Mesenchymal stem cell (in vitro differentiated cells and primary cell): ENCODE results near the gene TMEM47.

ENCODE experiments used
- DNase-seq: peaks from one replicate; pipeline ENCODE4 v3.0.0-alpha.2; 2013
- H2AFZ ChIP-seq: one replicate; pipeline ENCODE4 v1.6.1; 2013; ENCODE audit warnings: low read depth, mild to moderate bottlenecking, control low read depth, inconsistent platforms, low read length, moderate library complexity
- H2AK5ac ChIP-seq: 2 replicates; pipeline ENCODE4 v1.6.1; 2013; ENCODE audit warnings: low read length, moderate library complexity, mild to moderate bottlenecking, inconsistent platforms; ENCODE audit not compliant: severe bottlenecking
- H2BK120ac ChIP-seq: one replicate; pipeline ENCODE4 v1.6.1; 2013; ENCODE audit warnings: low read depth, mild to moderate bottlenecking, inconsistent platforms, low read length, moderate library complexity
- H2BK12ac ChIP-seq, 2 experiments: one replicate each; pipeline ENCODE4 v1.6.1; 2013; ENCODE audit warnings: inconsistent platforms in 2 of 2, low read length in 2 of 2, mild to moderate bottlenecking in 2 of 2, moderate library complexity in 2 of 2, control low read depth in 1 of 2
- H2BK15ac ChIP-seq: one replicate; pipeline ENCODE4 v1.6.1; 2013; ENCODE audit warnings: mild to moderate bottlenecking, low read depth, inconsistent platforms; ENCODE audit not compliant: poor library complexity, severe bottlenecking
- H2BK5ac ChIP-seq: 2 replicates; pipeline ENCODE4 v1.6.1; 2013; ENCODE audit warnings: low read depth, mild to moderate bottlenecking, low read length, control low read depth, inconsistent platforms; ENCODE audit not compliant: poor library complexity, severe bottlenecking
- H3K14ac ChIP-seq, 2 experiments: one replicate each; pipeline ENCODE4 v1.6.1; 2013; ENCODE audit warnings: inconsistent platforms in 2 of 2, low read length in 2 of 2, control low read depth in 1 of 2, mild to moderate bottlenecking in 1 of 2, moderate library complexity in 1 of 2
- H3K18ac ChIP-seq, 2 experiments: one replicate each; pipeline ENCODE4 v1.6.1; 2013; ENCODE audit warnings: inconsistent platforms in 2 of 2, low read length in 2 of 2, control low read depth in 1 of 2, low read depth in 1 of 2, mild to moderate bottlenecking in 1 of 2
- H3K23ac ChIP-seq, 2 experiments: one replicate each; pipeline ENCODE4 v1.6.1; 2013; ENCODE audit warnings: inconsistent platforms in 2 of 2, low read length in 2 of 2, mild to moderate bottlenecking in 2 of 2, moderate library complexity in 2 of 2, control low read depth in 1 of 2
- H3K27ac ChIP-seq: 2 replicates; pipeline ENCODE4 v1.5.1; 2013; ENCODE audit warnings: mild to moderate bottlenecking, moderate library complexity, low read length, control low read depth, inconsistent platforms; ENCODE audit not compliant: poor library complexity, severe bottlenecking
- H3K27me3 ChIP-seq, 2 experiments: 2 replicates each; pipeline versions ENCODE4 v1.6.1 to v1.7.0; 2013; ENCODE audit warnings: low read length in 2 of 2, mild to moderate bottlenecking in 2 of 2, moderate library complexity in 2 of 2, control low read depth in 1 of 2, inconsistent platforms in 1 of 2; ENCODE audit not compliant: control insufficient read depth in 1 of 2, insufficient read depth in 1 of 2
- H3K36me3 ChIP-seq, 2 experiments: 2 replicates each; pipeline versions ENCODE4 v1.6.1 to v1.7.0; 2013; ENCODE audit warnings: low read length in 2 of 2, control low read depth in 1 of 2, inconsistent platforms in 1 of 2, low read depth in 1 of 2, mild to moderate bottlenecking in 1 of 2; ENCODE audit not compliant: insufficient read depth in 2 of 2, control insufficient read depth in 1 of 2
- H3K4ac ChIP-seq, 2 experiments: one replicate each; pipeline ENCODE4 v1.6.1; 2013; ENCODE audit warnings: inconsistent platforms in 2 of 2, low read length in 2 of 2, mild to moderate bottlenecking in 2 of 2, moderate library complexity in 2 of 2, control low read depth in 1 of 2, low read depth in 1 of 2
- H3K4me1 ChIP-seq: 2 replicates; pipeline ENCODE4 v1.6.1; 2013; ENCODE audit warnings: low read depth, low read length, control low read depth; ENCODE audit not compliant: control insufficient read depth, insufficient read depth
- H3K4me2 ChIP-seq: 2 replicates; pipeline ENCODE4 v1.6.1; 2013; ENCODE audit warnings: low read length, mild to moderate bottlenecking, inconsistent platforms; ENCODE audit not compliant: poor library complexity, severe bottlenecking
- H3K4me3 ChIP-seq, 2 experiments: 2 replicates each; pipeline versions ENCODE4 v1.5.1 to v1.7.0; 2013; ENCODE audit warnings: low read length in 2 of 2, mild to moderate bottlenecking in 2 of 2, control low read depth in 1 of 2, low read depth in 1 of 2; ENCODE audit not compliant: insufficient read depth in 1 of 2
- H3K79me1 ChIP-seq: replicated peaks from 2 replicates; pipeline ENCODE4 v1.6.1; 2013; ENCODE audit warnings: mild to moderate bottlenecking, control low read depth, low read length, inconsistent platforms; ENCODE audit not compliant: poor library complexity, severe bottlenecking
- H3K9ac ChIP-seq: 2 replicates; pipeline ENCODE4 v1.7.0; 2013; ENCODE audit warnings: mild to moderate bottlenecking, low read length, moderate library complexity
- H3K9me3 ChIP-seq: 2 replicates; pipeline ENCODE4 v1.7.0; 2013; ENCODE audit warnings: mild to moderate bottlenecking, low read length; ENCODE audit not compliant: control insufficient read depth
- H4K8ac ChIP-seq: one replicate; pipeline ENCODE4 v1.6.1; 2013; ENCODE audit warnings: inconsistent platforms, mild to moderate bottlenecking, low read length, moderate library complexity
- H4K91ac ChIP-seq: one replicate; pipeline ENCODE4 v1.6.1; 2013; ENCODE audit warnings: mild to moderate bottlenecking, low read length, inconsistent platforms
- WGBS: methylation state at CpG from one replicate; pipeline ENCODE4 v1.1.7; 2013; ENCODE audit warnings: mixed read lengths; 5-methylcytosine and 5-hydroxymethylcytosine counted together

Gene TMEM47

DNA sequence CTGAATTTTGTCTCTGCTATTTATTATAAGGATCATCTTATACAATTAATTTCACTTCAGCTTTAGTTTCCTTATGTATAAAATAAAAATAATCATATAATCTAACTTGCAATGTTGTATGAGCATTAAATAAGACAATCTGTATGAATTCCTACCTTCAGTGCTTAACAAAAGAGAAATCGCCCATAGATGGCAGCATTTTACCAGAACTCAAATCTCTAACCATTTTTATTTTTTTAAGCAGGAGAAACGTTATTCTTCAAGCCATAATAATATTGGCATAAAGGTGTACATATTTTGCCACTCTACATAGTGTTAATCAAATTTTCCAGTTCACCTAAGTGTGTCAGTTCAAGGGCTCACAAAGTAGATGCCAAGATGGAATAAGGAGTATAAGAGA lies 78.8 kb downstream of the TMEM47 start:
- peak; percentile 38 for DNase-seq
- no peak overlapping the region for H3K9ac ChIP-seq
- H3K14ac ChIP-seq: no peak overlapping the region
- no peak overlapping the region for H2AFZ ChIP-seq
- no peak overlapping the region for H4K8ac ChIP-seq
- H3K23ac ChIP-seq: no peak overlapping the region
- WGBS: no CpG with 5 or more reads among the region's 2 CpGs
- no peak overlapping the region for H2BK12ac ChIP-seq
- H2BK5ac ChIP-seq: no peak overlapping the region
- no peaks in the 10 kb centered on the region for H3K9me3 ChIP-seq
- H2BK15ac ChIP-seq: no peak overlapping the region
- no peaks in the 10 kb centered on the region for H3K36me3 ChIP-seq
- no peak overlapping the region for H3K4ac ChIP-seq
- H3K4me2 ChIP-seq: no peak overlapping the region
- H3K27me3 ChIP-seq: peaks cover 0 to 4% of the 10 kb centered on the region in 2 experiments
- no peak overlapping the region for H3K18ac ChIP-seq
- no peak overlapping the region for H3K27ac ChIP-seq
- no peak overlapping the region for H2AK5ac ChIP-seq
- no peaks in the 10 kb centered on the region for H3K79me1 ChIP-seq
- H2BK120ac ChIP-seq: no peak overlapping the region
- H3K4me1 ChIP-seq: no peaks in the 10 kb centered on the region
- no peak overlapping the region for H3K4me3 ChIP-seq
- H4K91ac ChIP-seq: no peak overlapping the region
